ENCODE measurements around the gene OXCT2.

Gene OXCT2

GRCh38 chr1:39720094-39720999, 50.8 kb downstream of the OXCT2 start:
- no peaks in the 10 kb centered on the region for H3K27me3 ChIP-seq
- no peaks in the 10 kb centered on the region for H3K36me3 ChIP-seq
- H3K4me2 ChIP-seq, result peak overlapping the region in 2 of 11 experiments; percentile 7 to 35; a peak in 1 of 22 replicates
- peak overlapping the region in 2 of 11 experiments; percentile 15 to 48; a peak in 2 of 22 replicates for H3K9ac ChIP-seq
- TF ChIP-seq Cebpa-rat (IDR thresholded peaks at IDR 0.05), result no peak
- no peaks in the 10 kb centered on the region for H3K9me3 ChIP-seq (replicated peaks in 1 of 11)
- H3K27ac ChIP-seq, result peak overlapping the region in 2 of 11 experiments; percentile 37 to 68; a peak in 3 of 22 replicates
- H3K4me1 ChIP-seq, result peaks cover 0 to 7% (median 0%) of the 10 kb centered on the region in 10 experiments; a peak in 3 of 20 replicates
- H4K20me1 ChIP-seq, result no peaks in the 10 kb centered on the region
- no peak overlapping the region for H3K4me3 ChIP-seq

Data from BLaER1 treated with 17β-estradiol and CSF1 and Interleukin-3, amounts not matched to agents 10 nM and 100 nM (cell line).